Activated CD8-positive, alpha-beta memory T cell treated with anti-CD3 and anti-CD28 coated beads, Interleukin-2, amount 50 U/mL, for 48 hours (primary cell): ENCODE results near the gene ZFAND4.
"Not testable (repeated sequence)": the region's sequence is repeated elsewhere in the genome, so short reads cannot be mapped to it uniquely, and the experiment has no call there.

Source experiments
- DNase-seq: peaks from one replicate; pipeline ENCODE4 v3.0.0-alpha.2; 2020

The ZFAND4 gene

DNA sequence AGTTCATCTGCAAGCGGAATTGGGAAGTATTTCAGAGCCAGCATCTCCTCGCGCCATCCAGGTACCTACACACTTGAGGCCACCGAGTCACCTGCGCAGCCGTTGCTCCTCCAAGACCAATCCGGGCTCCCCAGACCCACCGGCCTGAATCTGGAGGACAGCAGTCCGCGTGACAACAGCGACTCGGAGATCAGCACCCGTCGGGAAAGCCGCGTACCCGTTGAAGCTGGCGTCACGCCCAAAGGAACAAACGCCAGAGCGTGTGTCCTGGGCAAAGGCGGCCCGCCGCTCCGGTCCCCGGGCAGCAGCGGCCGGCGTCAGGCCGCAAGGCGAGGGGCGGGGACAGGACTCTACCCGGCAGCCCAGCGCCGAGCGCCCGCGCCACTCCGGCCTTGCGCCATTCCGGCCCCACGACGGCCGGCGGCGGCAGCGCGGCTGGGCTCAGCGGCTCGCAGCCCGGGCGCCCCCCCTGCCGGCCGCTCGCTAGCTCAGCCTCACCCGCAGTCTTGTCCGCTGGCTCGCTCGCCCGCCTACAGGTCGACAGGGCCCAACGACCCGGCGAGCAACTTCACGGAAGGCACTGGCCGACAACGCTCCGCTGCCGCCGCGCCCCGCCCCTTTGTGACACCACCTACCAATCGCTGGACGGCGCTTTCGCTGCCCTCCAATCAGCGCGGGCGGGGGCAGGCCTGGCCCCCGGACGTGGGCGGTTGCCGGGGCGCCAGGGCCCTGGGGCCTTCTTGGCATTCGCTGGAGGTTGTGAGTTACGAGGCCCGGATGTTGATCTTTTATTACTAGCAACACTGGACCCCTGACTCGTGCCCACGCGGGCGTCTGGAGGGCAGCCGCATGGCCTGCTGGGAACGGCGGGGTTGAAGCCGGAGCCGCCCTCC, at the start of gene ZFAND4:
Gene ZFAND4 (minus strand): TSS at position 592 of the 893 bp plus-strand sequence. CDS start 9,047 bp downstream, outside the sequence.
- peak; percentile 95 for DNase-seq

DNA sequence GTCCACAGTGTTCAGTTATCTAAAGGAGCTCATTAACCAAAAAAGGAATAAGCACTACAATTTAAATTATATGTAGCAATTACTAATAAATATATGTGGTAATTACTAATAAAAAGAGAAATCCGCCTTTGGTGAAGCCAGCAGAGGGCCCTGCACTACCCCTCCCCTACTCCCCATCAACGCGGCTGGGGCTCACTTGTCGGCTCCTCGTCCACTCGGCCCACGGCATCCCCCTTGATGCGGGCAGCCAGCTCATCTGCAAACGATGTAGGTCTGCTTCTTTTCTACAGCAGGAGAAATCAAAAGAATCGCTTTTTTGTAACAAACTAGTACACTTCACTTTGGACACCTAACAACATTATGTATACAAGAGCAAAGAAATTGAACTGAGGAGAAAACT, 48.9 kb upstream of the ZFAND4 start:
- not testable (repeated sequence) for DNase-seq

DNA sequence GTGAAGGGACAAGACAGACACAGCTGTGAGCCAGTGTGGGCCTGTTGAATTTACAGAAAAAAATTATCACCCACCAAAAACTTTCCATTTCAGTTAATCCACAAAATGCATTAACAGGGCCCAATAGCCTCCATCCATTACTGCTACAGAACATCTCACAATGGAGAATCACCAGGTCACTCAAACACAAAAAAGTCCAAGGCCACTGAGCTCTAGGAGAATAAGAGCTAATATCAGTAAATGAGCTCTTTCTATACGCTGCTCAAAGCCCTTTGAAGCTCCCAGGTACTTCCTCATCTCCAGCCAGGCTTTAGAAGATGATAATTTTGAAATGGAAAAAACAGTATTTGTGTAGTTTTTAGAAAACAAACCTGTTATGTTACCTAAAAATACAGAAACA, 45.1 kb upstream of the ZFAND4 start:
- DNase-seq: not testable (repeated sequence)

GRCh38 chr10:45717053-45717452, 44.5 kb upstream of the ZFAND4 start:
- not testable (repeated sequence) for DNase-seq

DNA sequence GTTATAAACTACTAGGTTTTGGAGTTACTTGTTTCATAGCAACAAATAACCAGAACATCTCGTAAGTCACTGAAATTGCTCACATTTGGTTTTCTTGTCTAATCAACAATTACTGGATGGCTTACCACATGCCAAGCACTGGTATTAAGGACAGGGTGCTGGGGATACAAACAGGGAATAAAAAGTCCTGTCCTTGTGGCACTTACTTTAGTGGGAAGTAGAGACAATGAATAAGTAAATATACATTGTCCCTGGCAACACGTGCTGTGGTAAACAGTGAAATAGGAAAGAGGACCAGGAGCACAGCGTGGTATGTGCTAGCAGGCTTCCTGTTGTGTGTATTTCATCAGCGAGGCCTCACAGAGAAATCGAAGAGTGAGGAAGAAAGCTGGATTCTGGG, 38.7 kb upstream of the ZFAND4 start:
- not testable (repeated sequence) for DNase-seq

- DNase-seq: not testable (repeated sequence)
Measured at GRCh38 chr10:45710200-45710796, 37.7 kb upstream of the ZFAND4 start.

GRCh38 chr10:45678467-45678866, 5.9 kb upstream of the ZFAND4 start:
- not testable (repeated sequence) for DNase-seq

DNA sequence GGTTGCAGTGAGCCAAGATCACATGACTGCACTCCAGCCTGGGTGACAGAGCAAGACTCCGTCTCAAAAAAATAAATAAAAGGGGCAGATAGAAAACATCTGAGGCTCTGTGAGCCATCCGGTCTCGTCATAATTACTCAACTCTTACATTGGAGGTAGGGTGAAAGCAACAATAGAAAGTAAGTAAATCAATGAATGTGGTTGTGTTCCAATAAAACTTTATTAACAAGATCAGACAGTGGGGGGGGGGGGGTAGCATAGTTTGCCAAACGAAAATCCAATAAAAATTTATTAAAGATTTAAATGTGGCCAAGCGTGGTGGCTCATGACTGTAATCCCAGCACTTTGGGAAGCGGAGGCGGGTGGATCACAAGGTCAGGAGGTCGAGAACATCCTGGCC, 2.8 kb upstream of the ZFAND4 start:
- DNase-seq: no peak

DNA sequence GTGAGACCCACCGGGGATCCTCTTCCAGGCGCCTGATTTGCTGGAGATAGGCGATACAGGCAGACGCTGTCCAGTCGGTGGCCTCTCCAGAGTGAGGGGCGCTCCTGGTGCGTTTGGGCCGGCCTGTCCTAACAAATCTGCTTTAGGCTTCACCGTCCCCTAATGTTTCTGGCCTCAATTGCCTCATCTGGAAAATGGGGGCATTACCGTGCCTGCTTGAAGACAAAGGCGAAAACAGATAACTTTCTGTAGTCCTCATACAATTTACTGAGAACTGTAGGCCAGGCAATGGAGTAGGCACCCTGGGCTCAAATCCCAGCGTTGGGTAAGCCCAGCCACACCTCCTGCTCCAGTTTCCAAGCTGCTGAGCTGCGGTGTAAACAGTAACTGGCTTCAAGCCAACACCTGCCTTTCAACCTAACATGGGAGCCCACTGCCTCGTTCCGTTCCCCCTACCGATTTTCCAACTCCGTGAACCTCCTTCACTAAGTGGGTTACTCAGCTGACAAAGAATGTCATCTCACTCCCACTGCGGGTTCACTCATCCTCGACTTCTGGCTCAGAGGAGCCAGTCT, 589 bp upstream of the ZFAND4 start:
- DNase-seq: no peak

- not testable (repeated sequence) for DNase-seq
Measured at GRCh38 chr10:45671300-45671699, 1.3 kb downstream of the ZFAND4 start.

GRCh38 chr10:45669897-45670296, 2.7 kb downstream of the ZFAND4 start:
- not testable (repeated sequence) for DNase-seq

DNA sequence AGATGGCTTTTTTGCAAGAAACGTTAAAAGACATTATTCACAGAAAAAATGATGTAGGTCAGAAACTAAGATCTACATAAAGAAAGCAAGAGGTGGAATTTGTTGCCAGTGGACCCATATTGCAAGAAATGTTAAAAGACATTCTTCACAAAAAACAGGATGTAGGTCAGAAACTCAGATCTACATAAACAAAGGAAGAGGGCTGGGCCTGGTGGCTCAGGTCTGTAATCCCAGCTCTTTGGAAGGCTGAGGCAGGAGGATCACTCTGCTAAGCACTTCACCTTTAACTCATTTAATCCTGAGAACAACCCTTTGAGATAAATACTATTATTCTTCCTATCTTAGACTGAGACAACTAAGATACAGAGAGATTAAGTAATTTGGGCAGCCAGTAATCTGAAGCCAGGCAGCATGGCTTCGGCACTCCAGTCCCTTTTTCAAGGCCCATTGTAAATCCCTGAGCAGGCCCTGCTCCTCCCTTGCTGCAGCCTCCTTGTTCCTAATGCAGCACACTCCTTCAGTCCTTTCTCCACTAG, 11.6 kb downstream of the ZFAND4 start:
- DNase-seq: no peak

DNA sequence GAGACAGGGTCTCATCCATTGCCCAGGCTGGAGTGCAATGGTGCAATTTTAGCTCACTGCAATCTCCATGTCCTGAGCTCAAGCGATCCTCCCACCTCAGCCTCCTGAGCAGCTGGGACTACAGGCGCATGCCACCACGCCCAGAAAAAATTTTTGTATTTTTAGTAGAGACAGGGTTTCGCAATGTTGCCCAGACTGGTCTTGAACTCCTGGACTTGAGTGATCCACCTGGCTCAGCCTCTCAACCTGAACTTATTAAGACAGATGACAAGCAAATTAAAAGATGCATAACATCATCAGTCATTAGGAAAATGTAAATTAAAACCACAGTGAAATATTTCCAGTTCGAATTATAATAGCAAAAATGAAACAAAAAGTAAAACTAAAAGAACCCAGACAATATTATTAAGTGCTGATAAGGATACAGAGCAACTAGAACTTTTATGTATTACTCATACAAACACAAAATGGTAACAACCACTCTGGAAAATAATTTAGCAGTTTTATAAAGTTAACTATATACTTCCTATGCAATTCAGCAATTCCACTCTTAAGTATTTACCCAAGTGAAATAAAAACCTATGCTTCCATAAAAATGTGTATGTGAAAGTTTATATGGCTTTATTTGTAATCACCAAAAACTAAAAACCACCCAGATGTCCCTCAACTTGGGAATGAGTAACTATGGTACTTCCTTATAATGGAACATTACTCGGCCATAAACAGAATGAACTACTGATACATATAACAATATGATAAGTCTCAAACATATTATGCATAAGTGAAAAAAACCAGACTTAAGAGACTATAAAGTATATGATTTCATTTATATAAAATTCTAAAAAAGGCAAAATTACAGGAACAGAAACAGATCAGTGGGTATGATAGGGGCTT, 15.3 kb downstream of the ZFAND4 start:
- DNase-seq: no peak

DNA sequence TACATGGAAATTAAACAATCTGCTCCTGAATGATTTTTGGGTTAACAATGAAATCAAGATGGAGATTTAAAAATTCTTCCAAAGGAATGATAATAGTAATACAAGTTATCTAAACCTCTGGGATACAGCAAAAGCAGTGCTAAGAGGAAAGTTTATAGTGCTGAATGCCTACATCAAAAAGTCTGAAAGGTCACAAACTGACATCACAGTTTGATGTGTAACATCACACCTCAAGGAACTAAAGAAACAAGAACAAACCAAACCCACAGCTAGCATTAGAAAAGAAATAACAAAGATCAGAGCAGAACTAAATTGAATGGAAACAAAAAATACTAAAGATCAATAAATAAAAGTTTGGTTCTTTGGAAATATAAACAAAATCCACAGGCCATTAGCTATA, 17.4 kb downstream of the ZFAND4 start:
- no peak for DNase-seq

- DNase-seq: not testable (repeated sequence)
Measured at GRCh38 chr10:45654753-45655141, 17.8 kb downstream of the ZFAND4 start.

DNA sequence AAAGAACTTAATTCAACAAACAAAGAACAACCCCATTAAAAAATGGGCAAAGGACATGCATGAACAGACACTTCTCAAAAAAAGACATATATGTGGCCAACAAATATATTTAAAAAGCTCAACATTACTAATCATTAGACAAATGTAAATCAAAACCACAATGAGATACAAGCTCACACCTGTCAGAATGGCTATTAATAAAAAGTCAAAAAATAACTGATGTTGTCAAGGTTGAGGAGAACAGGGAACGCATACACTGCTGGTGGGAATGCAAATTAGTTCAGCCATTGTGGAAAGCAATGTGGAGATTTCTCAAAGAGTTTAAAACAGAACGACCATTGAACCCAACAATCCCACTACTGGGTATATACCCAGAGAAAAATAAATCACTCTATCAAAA, 19.1 kb downstream of the ZFAND4 start:
- DNase-seq: no peak

DNA sequence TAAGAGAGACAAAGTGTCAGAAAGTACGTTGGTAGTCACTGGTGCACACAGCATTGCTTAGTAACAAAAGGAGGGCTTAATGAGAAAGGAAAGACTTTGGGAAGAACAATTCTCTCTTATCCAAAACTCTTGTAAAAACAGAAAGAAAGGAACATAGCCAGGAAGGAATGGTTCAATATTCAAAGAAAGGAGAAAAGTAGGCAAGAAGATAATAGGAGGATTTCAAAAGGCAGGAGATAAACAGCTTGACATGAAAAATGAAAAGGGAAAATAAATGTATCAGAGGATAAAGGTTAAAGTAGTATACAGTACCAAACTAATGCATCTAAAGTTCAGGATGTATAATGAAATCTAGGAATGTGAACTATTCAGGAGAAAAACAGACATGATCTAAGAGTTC, 20.1 kb downstream of the ZFAND4 start:
- no peak for DNase-seq

DNA sequence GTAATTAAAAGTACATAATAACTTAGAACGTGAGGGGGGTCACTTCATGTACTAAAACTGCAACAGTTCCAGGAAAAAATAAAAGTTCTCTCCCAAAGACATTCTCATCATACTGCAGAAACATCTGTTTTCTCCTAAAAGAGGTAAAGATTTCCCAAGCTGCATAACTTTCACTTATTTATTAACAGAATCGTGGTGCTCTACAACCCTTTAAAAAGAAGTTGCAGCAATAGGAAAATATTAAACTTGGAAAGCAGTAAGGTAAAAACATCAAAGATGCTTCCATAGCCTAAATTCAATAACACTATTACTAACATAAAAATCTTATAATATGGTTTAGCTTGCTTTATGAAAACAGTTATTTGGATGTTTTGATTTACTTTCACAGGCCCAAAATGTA, 23.3 kb downstream of the ZFAND4 start:
- no peak for DNase-seq

GRCh38 chr10:45647118-45647517, 25.5 kb downstream of the ZFAND4 start:
- DNase-seq: no peak

GRCh38 chr10:45646384-45647050, 26.1 kb downstream of the ZFAND4 start:
- no peak for DNase-seq

- DNase-seq: no peak
Measured at GRCh38 chr10:45644527-45644926, 28.0 kb downstream of the ZFAND4 start.

- no peak for DNase-seq
Measured at GRCh38 chr10:45640941-45641340, 31.6 kb downstream of the ZFAND4 start.
